Measurements from ENCODE around the gene DEFB114.

The DEFB114 gene

GRCh38 chr6:49937017-49937416 lies 26.9 kb downstream of the DEFB114 start:
- in situ Hi-C loops (cut with MboI; ENCODE audit: low sequenced_read_pairs), result no loop called here

- in situ Hi-C loops (cut with MboI; ENCODE audit: low sequenced_read_pairs), result no loop called here
Observed at GRCh38 chr6:49935387-49935786, 28.6 kb downstream of the DEFB114 start.

GRCh38 chr6:49934770-49935169 lies 29.2 kb downstream of the DEFB114 start:
- in situ Hi-C loops (cut with MboI; ENCODE audit: low sequenced_read_pairs), result no loop called here

- in situ Hi-C loops (cut with MboI; ENCODE audit: low sequenced_read_pairs), result no loop called here
Observed at GRCh38 chr6:49933526-49933925, 30.4 kb downstream of the DEFB114 start.

- in situ Hi-C loops (cut with MboI; ENCODE audit: low sequenced_read_pairs), result no loop called here
Observed at GRCh38 chr6:49929340-49929739, 34.6 kb downstream of the DEFB114 start.

- in situ Hi-C loops (cut with MboI; ENCODE audit: low sequenced_read_pairs), result no loop called here
Observed at GRCh38 chr6:49923826-49924225, 40.1 kb downstream of the DEFB114 start.

GRCh38 chr6:49919935-49920644 lies 43.9 kb downstream of the DEFB114 start:
- in situ Hi-C loops (cut with MboI; ENCODE audit: low sequenced_read_pairs), result no loop called here

- in situ Hi-C loops (cut with MboI; ENCODE audit: low sequenced_read_pairs), result no loop called here
Observed at GRCh38 chr6:49919261-49919660, 44.7 kb downstream of the DEFB114 start.

GRCh38 chr6:49918787-49919186 lies 45.2 kb downstream of the DEFB114 start:
- in situ Hi-C loops (cut with MboI; ENCODE audit: low sequenced_read_pairs), result no loop called here

- in situ Hi-C loops (cut with MboI; ENCODE audit: low sequenced_read_pairs), result no loop called here
Observed at GRCh38 chr6:49915035-49915434, 48.9 kb downstream of the DEFB114 start.

- in situ Hi-C loops (cut with MboI; ENCODE audit: low sequenced_read_pairs), result no loop called here
Observed at GRCh38 chr6:49913636-49914375, 50.2 kb downstream of the DEFB114 start.

- in situ Hi-C loops (cut with MboI; ENCODE audit: low sequenced_read_pairs), result no loop called here
Observed at GRCh38 chr6:49912196-49912595, 51.8 kb downstream of the DEFB114 start.

GRCh38 chr6:49911252-49911651 lies 52.7 kb downstream of the DEFB114 start:
- in situ Hi-C loops (cut with MboI; ENCODE audit: low sequenced_read_pairs), result no loop called here
